GM13977 (cell line): ENCODE data around the gene UBFD1.
"Not testable (repeated sequence)": the region's sequence is repeated elsewhere in the genome, so short reads cannot be mapped to it uniquely, and the experiment has no call there.

Source experiments
- DNase-seq: peaks from one replicate; pipeline ENCODE4 v3.0.0; 2012; ENCODE audit warnings: low spot score
- CTCF ChIP-seq: IDR thresholded peaks from 2 replicates; pipeline ENCODE4 v1.5.1; 2012; ENCODE audit warnings: mild to moderate bottlenecking, control low read depth; ENCODE audit not compliant: insufficient read depth; ENCODE audit errors: extremely low read depth, missing control alignments
- in situ Hi-C: fragments of 300-500 bp; cut with MboI; formaldehyde crosslinking; loops from one replicate; pipeline ENCODE4 v1.12.0; 2022; ENCODE audit warnings: low sequenced_read_pairs, low pct_unique_long_range_greater_than_20kb, mixed read lengths, inconsistent platforms; ENCODE audit not compliant: unreplicated experiment

The UBFD1 gene

GRCh38 chr16:23535901-23536300 lies 21.6 kb upstream of the UBFD1 start:
- no peak for TF ChIP-seq CTCF
- no peak for DNase-seq
- in situ Hi-C loops, result no loop called here

GRCh38 chr16:23537390-23537789 lies 20.1 kb upstream of the UBFD1 start:
- in situ Hi-C loops, result no loop called here
- no peak for DNase-seq
- no peak for TF ChIP-seq CTCF

DNA sequence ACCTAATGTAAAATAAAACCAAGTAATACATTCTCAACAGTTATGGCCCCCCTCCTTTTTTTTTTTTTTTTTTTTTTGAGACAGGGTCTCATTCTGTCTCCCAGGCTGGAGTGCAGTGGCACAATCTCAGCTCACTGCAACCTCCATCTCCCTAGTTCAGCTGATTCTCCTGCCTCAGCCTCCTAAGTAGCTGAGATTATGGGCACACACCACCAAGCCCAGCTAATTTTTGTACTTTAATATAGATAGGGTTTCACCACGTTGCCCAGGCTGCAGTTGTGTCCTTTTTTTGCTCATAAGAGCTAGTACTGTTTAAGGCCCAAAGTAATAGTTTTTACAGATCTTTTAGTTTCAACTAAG lies 18.6 kb upstream of the UBFD1 start:
- in situ Hi-C loops, result no loop called here
- no peak for DNase-seq
- no peak for TF ChIP-seq CTCF

GRCh38 chr16:23539984-23540816 lies 17.3 kb upstream of the UBFD1 start:
- no peak for TF ChIP-seq CTCF
- in situ Hi-C loops, result no loop called here
- DNase-seq, result no peak

- in situ Hi-C loops, DNase-seq: not testable (repeated sequence)
Measured at GRCh38 chr16:23540817-23541178, 16.7 kb upstream of the UBFD1 start.

GRCh38 chr16:23544436-23544835 lies 13.1 kb upstream of the UBFD1 start:
- DNase-seq, result no peak
- in situ Hi-C loops, result no loop called here
- TF ChIP-seq CTCF, result no peak

GRCh38 chr16:23549938-23550337 lies 7.6 kb upstream of the UBFD1 start:
- DNase-seq, result no peak
- no peak for TF ChIP-seq CTCF
- in situ Hi-C loops, result no loop called here
